AG04449 (cell line): ENCODE results near the gene MIOX.
A peak's percentile ranks its signal among the peaks of the same experiment; 100 is the strongest.

Experiments
- CTCF ChIA-PET: fragments of 350-600 bp; formaldehyde crosslinking; extraction: SDS; loops from one replicate; lab custom pipeline; 2021; ENCODE audit warnings: antibody characterized with exemption; lab: Yijun Ruan, JAX
- POLR2A ChIA-PET: fragments of 400-600, 350-600 bp; formaldehyde crosslinking; extraction: SDS; loops from one replicate; lab custom pipeline; 2020; ENCODE audit warnings: antibody characterized with exemption, inconsistent platforms; lab: Yijun Ruan, JAX
- DNase-seq: peaks from one replicate; pipeline ENCODE4 v3.0.0-alpha.2; 2010; ENCODE audit warnings: low read depth, low spot score
- H3K4me3 ChIP-seq: 2 replicates; pipeline ENCODE4 v1.5.1; 2011; ENCODE audit warnings: low read depth, mild to moderate bottlenecking, control low read depth, low read length
- TF ChIP-seq, protein P1 (sequence below): IDR thresholded peaks from one replicate; pipeline ENCODE4 v1.5.1; 2011; ENCODE audit warnings: mild to moderate bottlenecking, moderate library complexity, low read length, control low read depth, inconsistent platforms; ENCODE audit not compliant: insufficient read depth; ENCODE audit errors: missing control alignments

Gene MIOX

DNA sequence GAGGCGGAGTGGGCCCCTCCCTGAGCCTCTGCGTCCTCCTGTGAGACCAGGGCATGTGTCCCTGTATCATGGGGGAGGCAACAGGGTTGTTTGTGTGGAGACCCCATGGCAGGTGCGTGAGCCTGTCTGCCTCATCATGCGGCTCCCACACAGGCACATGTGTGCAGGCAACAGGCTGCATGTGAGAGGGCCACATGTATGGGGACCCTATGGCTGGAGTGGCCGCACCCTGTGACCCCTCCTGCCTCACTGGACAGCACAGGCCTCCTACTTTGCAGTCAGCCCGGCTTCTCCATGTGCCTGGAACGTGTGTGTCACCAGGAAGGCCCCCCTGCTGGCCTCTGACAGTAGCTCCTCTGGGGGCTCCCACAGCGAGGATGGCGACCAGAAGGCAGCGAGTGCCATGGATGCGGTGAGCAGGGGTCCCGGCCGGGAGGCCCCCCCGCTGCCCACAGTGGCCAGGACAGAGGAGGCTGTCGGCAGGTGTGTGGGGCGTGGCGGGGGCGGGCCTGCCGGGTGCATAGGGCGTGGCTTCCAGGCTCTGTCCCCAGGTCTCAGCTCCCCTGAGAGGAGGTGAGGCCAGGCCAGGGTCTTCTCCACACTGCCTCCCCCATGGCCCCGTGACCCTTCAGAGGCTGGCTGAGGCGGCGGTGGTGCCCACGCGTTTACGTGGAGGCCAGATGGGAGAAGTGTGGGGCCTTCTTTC lies 46.0 kb upstream of the MIOX start:
- TF ChIP-seq, protein P1, sequence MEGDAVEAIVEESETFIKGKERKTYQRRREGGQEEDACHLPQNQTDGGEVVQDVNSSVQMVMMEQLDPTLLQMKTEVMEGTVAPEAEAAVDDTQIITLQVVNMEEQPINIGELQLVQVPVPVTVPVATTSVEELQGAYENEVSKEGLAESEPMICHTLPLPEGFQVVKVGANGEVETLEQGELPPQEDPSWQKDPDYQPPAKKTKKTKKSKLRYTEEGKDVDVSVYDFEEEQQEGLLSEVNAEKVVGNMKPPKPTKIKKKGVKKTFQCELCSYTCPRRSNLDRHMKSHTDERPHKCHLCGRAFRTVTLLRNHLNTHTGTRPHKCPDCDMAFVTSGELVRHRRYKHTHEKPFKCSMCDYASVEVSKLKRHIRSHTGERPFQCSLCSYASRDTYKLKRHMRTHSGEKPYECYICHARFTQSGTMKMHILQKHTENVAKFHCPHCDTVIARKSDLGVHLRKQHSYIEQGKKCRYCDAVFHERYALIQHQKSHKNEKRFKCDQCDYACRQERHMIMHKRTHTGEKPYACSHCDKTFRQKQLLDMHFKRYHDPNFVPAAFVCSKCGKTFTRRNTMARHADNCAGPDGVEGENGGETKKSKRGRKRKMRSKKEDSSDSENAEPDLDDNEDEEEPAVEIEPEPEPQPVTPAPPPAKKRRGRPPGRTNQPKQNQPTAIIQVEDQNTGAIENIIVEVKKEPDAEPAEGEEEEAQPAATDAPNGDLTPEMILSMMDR, result no peak
- ChIA-PET POLR2A (no interaction called here), CTCF (interaction anchor here (0.6 kb wide), 1 partner anchor 198 kb away, joined by 3 read pairs; no protein-coding TSS in a partner anchor)
- DNase-seq, result no peak
- H3K4me3 ChIP-seq, result no peak overlapping the region

DNA sequence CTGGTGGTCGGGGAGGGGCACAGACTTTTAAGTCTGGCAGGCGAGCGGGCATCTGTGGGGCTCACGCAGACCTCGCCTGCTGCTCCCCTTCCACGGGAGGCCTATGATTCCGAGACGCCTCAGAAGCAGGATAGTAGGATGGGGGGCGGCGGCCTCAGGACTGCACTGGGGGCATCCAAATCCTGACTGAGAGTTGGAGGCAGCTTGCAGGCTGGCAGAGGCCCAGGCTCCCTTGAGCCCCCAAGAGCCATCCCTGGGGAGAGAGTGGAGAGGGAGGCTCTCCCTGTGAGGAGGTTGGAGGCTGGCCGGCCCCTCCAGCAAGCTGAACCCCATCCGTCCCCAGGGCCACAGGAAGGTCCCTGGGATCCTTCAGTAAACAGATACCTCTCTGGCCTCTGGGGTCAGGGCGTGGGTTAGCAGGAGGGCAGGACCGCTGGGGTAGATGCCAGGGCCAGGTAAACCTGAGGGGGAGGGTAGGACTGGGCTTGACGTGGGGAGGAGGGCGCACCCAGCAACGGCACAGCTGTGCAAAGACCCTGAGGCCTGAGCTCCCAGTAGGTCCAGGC lies 45.1 kb upstream of the MIOX start:
- POLR2A ChIA-PET, result no interaction called here
- CTCF ChIA-PET, result no interaction called here
- TF ChIP-seq, protein P1, result no peak
- no peak for DNase-seq
- H3K4me3 ChIP-seq, result no peak overlapping the region

DNA sequence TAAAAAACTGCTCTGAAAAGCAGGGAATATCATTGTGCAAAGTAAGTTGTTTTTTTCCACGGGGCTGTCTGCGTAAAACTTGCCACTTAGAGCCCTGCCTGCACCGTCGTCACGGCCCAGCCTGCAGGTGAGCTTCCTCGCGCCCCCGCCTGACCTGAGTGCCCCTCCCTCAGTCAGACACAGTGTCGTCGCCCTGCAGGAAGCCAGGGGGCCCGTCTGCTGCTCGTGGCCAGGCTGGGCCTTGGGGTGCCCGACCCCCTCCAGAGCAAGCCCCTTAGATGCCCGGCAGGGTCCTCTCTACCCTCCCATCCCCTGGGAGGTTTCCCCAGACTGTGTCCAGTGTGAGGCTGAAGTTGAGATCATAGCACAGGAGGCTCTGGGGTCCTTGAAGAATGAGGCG lies 43.5 kb upstream of the MIOX start:
- no peak overlapping the region for H3K4me3 ChIP-seq
- ChIA-PET POLR2A (no interaction called here), CTCF (no interaction called here)
- no peak for DNase-seq
- TF ChIP-seq, protein P1, result no peak

DNA sequence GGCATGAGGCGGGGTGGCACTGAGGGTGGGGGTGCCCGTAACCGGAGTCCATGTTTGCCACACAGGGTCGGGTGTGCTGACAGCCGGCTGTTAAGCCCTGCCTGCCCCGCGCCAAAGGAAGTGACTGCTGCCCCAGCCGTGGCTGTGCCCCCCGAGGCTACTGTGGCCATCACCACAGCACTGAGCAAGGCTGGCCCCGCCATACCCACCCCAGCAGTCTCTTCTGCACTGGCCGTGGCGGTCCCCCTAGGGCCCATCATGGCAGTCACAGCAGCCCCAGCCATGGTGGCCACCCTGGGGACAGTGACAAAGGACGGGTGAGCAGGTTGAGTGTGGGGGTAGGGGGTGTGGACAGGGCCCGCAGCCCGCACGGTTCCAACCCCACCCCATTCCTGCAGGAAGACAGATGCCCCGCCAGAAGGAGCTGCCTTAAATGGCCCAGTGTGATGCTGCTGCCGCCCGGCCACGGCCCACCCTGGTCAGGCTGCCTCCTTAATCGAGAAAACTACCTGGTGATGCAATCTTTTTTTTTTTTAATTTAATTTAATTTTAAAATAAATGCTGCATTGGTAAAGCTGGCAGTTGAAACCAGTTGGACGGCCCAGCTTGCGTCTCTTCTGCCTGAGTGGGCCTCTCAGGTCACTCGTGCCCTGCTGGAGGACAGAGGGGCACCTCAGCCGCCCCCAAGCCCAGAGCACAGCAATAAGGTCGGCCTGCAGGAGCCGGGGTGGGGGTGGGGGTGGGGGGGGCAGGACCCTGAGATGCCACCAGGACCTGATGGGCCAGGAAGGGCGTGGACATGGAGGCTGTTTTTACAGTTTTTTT lies 42.6 kb upstream of the MIOX start:
- POLR2A ChIA-PET, result interaction anchor here (0.6 to 0.7 kb wide), 2 partner anchors 54 to 64 kb away, joined by 3 to 4 read pairs; partner anchors contain the start of genes LMF2 and NCAPH2
- no peak overlapping the region for H3K4me3 ChIP-seq
- TF ChIP-seq, protein P1, result no peak
- no peak for DNase-seq
- CTCF ChIA-PET, result interaction anchor here (1.2 kb wide), 1 partner anchor 53 kb away, joined by 5 read pairs; no protein-coding TSS in a partner anchor

DNA sequence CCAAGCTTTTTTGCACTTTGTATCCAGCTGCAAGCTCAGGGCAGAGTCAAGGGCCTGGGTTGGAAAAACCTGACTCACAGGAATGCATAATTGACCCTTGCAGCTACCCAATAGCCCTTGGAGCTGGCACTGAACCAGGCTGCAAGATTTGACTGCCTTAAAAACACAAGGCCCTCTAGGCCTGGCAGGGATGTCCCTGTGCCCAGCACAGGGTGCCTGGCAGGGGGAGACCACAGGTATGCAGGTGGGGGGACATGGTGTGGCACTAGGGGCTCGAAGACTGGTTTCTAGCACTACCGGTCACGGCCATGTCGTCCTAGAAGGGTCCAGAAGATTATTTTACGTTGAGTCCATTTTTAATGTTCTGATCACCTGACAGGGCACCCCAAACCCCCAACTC lies 42.0 kb upstream of the MIOX start:
- TF ChIP-seq, protein P1, result no peak
- no peak overlapping the region for H3K4me3 ChIP-seq
- POLR2A ChIA-PET, result interaction anchor here (0.7 kb wide), 1 partner anchor 63 kb away, joined by 4 read pairs; the partner anchor contains the start of genes LMF2 and NCAPH2
- DNase-seq, result peak; percentile 12
- CTCF ChIA-PET, result interaction anchor here (1.2 kb wide), 1 partner anchor 52 kb away, joined by 5 read pairs; no protein-coding TSS in a partner anchor
